Measurements from ENCODE around the gene SPRYD7. TPM values are rescaled to one million over a fixed set of nuclear protein-coding genes. Genes with fewer than 3 reads are reported as not detected.
"Not testable (repeated sequence)": the region's sequence is repeated elsewhere in the genome, so short reads cannot be mapped to it uniquely, and the experiment has no call there.

The SPRYD7 gene
- polyA plus RNA-seq, 4 donors, result 12.8 to 17.3 (median 14.1) TPM

- DNase-seq (ENCODE audit: low read depth in 4 of 4, low spot score in 3 of 4), result peak in 2 of 4 donors; percentile 3 to 12
Observed at GRCh38 chr13:49935171-49936074, 717 bp downstream of the SPRYD7 start.

GRCh38 chr13:49933511-49933910, 2.6 kb downstream of the SPRYD7 start:
- no peak for DNase-seq (ENCODE audit: low read depth in 4 of 4, low spot score in 3 of 4)

GRCh38 chr13:49932868-49933267, 3.3 kb downstream of the SPRYD7 start:
- no peak for DNase-seq (ENCODE audit: low read depth in 4 of 4, low spot score in 3 of 4)

GRCh38 chr13:49932066-49932465, 4.1 kb downstream of the SPRYD7 start:
- no peak for DNase-seq (ENCODE audit: low read depth in 4 of 4, low spot score in 3 of 4)

GRCh38 chr13:49927755-49928154, 8.4 kb downstream of the SPRYD7 start:
- DNase-seq (ENCODE audit: low read depth in 4 of 4, low spot score in 3 of 4), result no peak

- no peak for DNase-seq (ENCODE audit: low read depth in 4 of 4, low spot score in 3 of 4)
Observed at GRCh38 chr13:49925881-49926418, 10.2 kb downstream of the SPRYD7 start.

GRCh38 chr13:49922301-49922700, 13.8 kb downstream of the SPRYD7 start:
- no peak for DNase-seq (ENCODE audit: low read depth in 4 of 4, low spot score in 3 of 4)

GRCh38 chr13:49920969-49921368, 15.2 kb downstream of the SPRYD7 start:
- not testable (repeated sequence) for DNase-seq (ENCODE audit: low read depth in 4 of 4, low spot score in 3 of 4)

- DNase-seq (ENCODE audit: low read depth in 4 of 4, low spot score in 3 of 4), result not testable (repeated sequence)
Observed at GRCh38 chr13:49918106-49918505, 18.0 kb downstream of the SPRYD7 start.

GRCh38 chr13:49914947-49915346, 21.2 kb downstream of the SPRYD7 start:
- no peak for DNase-seq (ENCODE audit: low read depth in 4 of 4, low spot score in 3 of 4)

GRCh38 chr13:49908637-49909036, 27.5 kb downstream of the SPRYD7 start:
- DNase-seq (ENCODE audit: low read depth in 4 of 4, low spot score in 3 of 4), result no peak

- no peak for DNase-seq (ENCODE audit: low read depth in 4 of 4, low spot score in 3 of 4)
Observed at GRCh38 chr13:49904729-49905456, 31.2 kb downstream of the SPRYD7 start.

GRCh38 chr13:49898792-49899191, 37.3 kb downstream of the SPRYD7 start:
- no peak for DNase-seq (ENCODE audit: low read depth in 4 of 4, low spot score in 3 of 4)

GRCh38 chr13:49897713-49898112, 38.4 kb downstream of the SPRYD7 start:
- no peak for DNase-seq (ENCODE audit: low read depth in 4 of 4, low spot score in 3 of 4)

- DNase-seq (ENCODE audit: low read depth in 4 of 4, low spot score in 3 of 4), result no peak
Observed at GRCh38 chr13:49895826-49896225, 40.3 kb downstream of the SPRYD7 start.

- no peak for DNase-seq (ENCODE audit: low read depth in 4 of 4, low spot score in 3 of 4)
Observed at GRCh38 chr13:49893591-49893990, 42.5 kb downstream of the SPRYD7 start.

GRCh38 chr13:49890376-49890775, 45.8 kb downstream of the SPRYD7 start:
- DNase-seq (ENCODE audit: low read depth in 4 of 4, low spot score in 3 of 4), result no peak

GRCh38 chr13:49878682-49879081, 57.5 kb downstream of the SPRYD7 start:
- DNase-seq (ENCODE audit: low read depth in 4 of 4, low spot score in 3 of 4), result no peak

- no peak for DNase-seq (ENCODE audit: low read depth in 4 of 4, low spot score in 3 of 4)
Observed at GRCh38 chr13:49877629-49878218, 58.4 kb downstream of the SPRYD7 start.

- DNase-seq (ENCODE audit: low read depth in 4 of 4, low spot score in 3 of 4), result no peak
Observed at GRCh38 chr13:49874430-49874829, 61.7 kb downstream of the SPRYD7 start.

GRCh38 chr13:49869519-49869918, 66.6 kb downstream of the SPRYD7 start:
- no peak for DNase-seq (ENCODE audit: low read depth in 4 of 4, low spot score in 3 of 4)

Data from right renal pelvis (tissue), 4 donors.